Activated CD8-positive, alpha-beta T cell treated with anti-CD3 and anti-CD28 coated beads, Interleukin-2, amount 10 ng/mL, durations not matched to agents 7 days and 5 days (primary cell): Measurements from ENCODE around the gene GRIK2. TPM values are rescaled to one million over a fixed set of nuclear protein-coding genes. Genes with fewer than 3 reads are reported as not detected.

ENCODE experiments used
- ATAC-seq: fragments of 150-1000 bp; cut with Tn5 transposase; one replicate; pipeline ENCODE4 v1.10.0; 2021; ENCODE audit warnings: moderate library complexity
- CTCF ChIA-PET: fragments of 350-600 bp; sonication (Branson Sonifier 250); formaldehyde crosslinking; loops from one replicate; lab custom pipeline; 2021; ENCODE audit warnings: antibody characterized with exemption; lab: Charles Lee
- POLR2A ChIA-PET: fragments of 350-600 bp; sonication (Branson Sonifier 250); formaldehyde crosslinking; loops from one replicate; lab custom pipeline; 2021; ENCODE audit warnings: antibody characterized with exemption; lab: Charles Lee
- DNase-seq: peaks from one replicate; pipeline ENCODE4 v3.0.0-alpha.2; 2020
- H3K27ac Mint-ChIP-seq: one replicate; pipeline ENCODE4 v1.8.0; 2021; ENCODE audit warnings: mild to moderate bottlenecking, mixed read lengths
- H3K27me3 Mint-ChIP-seq: one replicate; pipeline ENCODE4 v1.8.0; 2021; ENCODE audit warnings: low read depth, mixed read lengths
- H3K36me3 Mint-ChIP-seq: one replicate; pipeline ENCODE4 v1.8.0; 2021; ENCODE audit warnings: low read depth, mixed read lengths
- H3K4me1 Mint-ChIP-seq: one replicate; pipeline ENCODE4 v1.8.0; 2021; ENCODE audit warnings: low read depth, mixed read lengths
- H3K4me3 Mint-ChIP-seq: one replicate; pipeline ENCODE4 v1.8.0; 2021; ENCODE audit warnings: mild to moderate bottlenecking, mixed read lengths
- H3K9me3 Mint-ChIP-seq: one replicate; pipeline ENCODE4 v1.8.0; 2022; ENCODE audit warnings: mixed read lengths; ENCODE audit not compliant: insufficient read depth
- total RNA-seq, 2 experiments: library from RNA; stranded (reverse); gene quantifications; one replicate each; pipeline ENCODE4 v1.2.3, GENCODE V29; 2021

The GRIK2 gene
- total RNA-seq, 2 experiments from 2014 or later: not detected

DNA sequence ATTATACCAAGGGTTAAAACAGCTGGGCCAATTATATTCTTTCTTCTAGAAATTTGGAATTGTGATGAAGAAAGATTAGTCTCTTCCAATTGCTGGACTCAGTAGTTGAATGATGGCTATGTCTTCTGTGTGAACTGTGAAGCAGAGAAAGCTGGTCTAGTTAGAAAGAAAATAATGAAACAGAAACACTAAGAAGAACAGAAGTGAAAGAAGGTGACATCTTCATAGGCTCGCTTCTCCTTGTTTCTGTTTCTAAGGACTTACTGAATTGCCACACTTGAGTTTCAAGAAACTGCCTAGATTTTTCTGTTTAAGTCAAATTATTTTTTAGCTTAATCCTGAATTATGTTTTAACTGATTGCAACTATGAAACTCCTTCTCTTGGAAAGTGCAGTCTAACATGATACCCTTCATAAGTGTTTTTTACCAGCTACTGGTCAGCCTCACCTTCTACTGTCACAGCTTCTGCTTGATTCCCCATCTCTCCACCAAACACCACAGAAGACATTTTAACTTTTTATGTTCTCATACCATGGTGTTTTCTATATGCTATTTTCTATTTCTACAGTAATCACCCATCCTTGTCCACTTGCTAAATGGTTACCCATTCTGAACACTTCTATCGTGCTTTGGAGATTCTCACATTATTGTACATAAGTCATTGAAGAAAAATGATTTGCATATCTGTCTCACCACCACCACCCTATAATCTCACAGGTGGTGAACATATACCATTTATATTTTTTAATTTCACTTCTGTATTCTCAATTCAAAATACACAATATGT is 268.8 kb downstream of the GRIK2 start:
- POLR2A ChIA-PET: no interaction called here
- Mint-ChIP-seq H3K27me3 (no peaks in the 10 kb centered on the region), H3K36me3 (no peaks in the 10 kb centered on the region), H3K27ac (no peak overlapping the region), H3K9me3 (no peaks in the 10 kb centered on the region), H3K4me1 (no peaks in the 10 kb centered on the region), H3K4me3 (no peak overlapping the region)
- no peak for ATAC-seq
- no peak for DNase-seq
- CTCF ChIA-PET: no interaction called here

DNA sequence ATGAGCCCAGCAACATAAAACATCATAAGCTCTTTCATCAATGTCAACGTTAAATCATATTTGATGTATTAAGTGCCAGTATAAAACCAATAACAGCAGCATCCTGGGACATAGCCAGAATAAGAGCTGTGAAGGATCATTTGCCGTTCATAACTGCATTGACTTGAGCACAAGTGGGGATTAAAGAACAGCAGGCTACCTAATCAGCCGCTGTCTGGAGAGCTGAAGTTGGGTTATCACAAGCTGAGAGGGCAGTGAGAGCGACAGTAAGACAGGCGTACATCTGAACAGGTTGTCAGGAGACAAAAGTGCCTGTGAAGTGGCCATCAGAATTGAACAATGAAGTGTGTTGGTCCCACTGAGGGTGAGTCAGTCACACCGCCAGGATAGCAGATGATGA is 269.6 kb downstream of the GRIK2 start:
- ChIA-PET CTCF (no interaction called here), POLR2A (no interaction called here)
- no peaks in the 10 kb centered on the region for H3K9me3 Mint-ChIP-seq
- no peak overlapping the region for H3K4me3 Mint-ChIP-seq
- no peaks in the 10 kb centered on the region for H3K4me1 Mint-ChIP-seq
- H3K36me3 Mint-ChIP-seq: no peaks in the 10 kb centered on the region
- no peak overlapping the region for H3K27ac Mint-ChIP-seq
- H3K27me3 Mint-ChIP-seq: no peaks in the 10 kb centered on the region
- no peak for DNase-seq
- no peak for ATAC-seq

DNA sequence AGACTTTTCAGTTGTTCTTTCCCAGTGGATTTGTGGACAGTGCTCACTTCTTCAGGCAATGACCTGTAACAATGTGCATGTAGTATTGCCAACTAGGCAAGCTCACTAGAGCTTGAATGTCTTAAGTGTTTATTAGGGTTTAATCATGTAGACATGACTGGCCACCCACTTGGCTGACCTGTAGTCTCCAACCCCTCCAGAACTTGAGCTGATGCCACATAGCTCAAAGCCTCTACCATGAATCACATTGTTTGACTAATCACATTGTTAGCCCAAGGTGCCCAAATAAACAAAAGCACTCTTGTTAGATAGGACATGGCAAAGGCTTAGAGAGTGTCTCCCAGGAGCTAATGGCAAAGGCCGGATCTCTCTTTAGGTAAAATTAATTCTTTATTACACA is 272.7 kb downstream of the GRIK2 start:
- no peaks in the 10 kb centered on the region for H3K4me1 Mint-ChIP-seq
- DNase-seq (no peak), ATAC-seq (no peak)
- POLR2A ChIA-PET: no interaction called here
- H3K27me3 Mint-ChIP-seq: no peaks in the 10 kb centered on the region
- no peak overlapping the region for H3K4me3 Mint-ChIP-seq
- H3K27ac Mint-ChIP-seq: no peak overlapping the region
- no peaks in the 10 kb centered on the region for H3K36me3 Mint-ChIP-seq
- H3K9me3 Mint-ChIP-seq: no peaks in the 10 kb centered on the region
- CTCF ChIA-PET: no interaction called here

DNA sequence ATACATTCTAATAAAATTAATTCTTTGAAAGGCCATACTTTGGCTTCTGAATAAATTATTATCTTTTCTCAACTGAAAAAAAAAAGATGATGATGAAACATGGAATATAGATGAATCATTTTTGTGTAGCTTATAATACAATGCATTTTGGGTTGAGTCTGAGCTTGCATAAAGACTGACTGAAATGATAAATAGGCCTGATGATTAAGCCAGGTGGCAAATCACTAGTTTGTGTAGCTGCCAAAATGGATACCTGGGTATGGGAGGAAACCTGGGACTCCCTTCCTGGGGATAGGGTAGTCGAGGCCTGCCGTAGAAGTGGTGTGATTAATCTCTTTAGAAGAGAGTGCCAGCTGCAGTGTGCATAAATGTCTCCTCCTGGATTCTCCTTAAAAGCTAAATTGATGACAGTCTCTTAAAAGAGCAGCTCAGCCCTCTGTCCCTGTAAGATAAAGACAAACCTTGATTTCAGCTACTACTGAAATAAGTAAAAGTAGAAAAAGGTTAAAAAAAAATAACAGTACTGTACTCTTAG is 275.1 kb downstream of the GRIK2 start:
- Mint-ChIP-seq H3K36me3 (no peaks in the 10 kb centered on the region), H3K4me3 (no peak overlapping the region), H3K9me3 (no peaks in the 10 kb centered on the region), H3K27me3 (no peaks in the 10 kb centered on the region), H3K4me1 (no peaks in the 10 kb centered on the region), H3K27ac (no peak overlapping the region)
- ATAC-seq (no peak), DNase-seq (no peak)
- POLR2A ChIA-PET: no interaction called here
- CTCF ChIA-PET: no interaction called here

DNA sequence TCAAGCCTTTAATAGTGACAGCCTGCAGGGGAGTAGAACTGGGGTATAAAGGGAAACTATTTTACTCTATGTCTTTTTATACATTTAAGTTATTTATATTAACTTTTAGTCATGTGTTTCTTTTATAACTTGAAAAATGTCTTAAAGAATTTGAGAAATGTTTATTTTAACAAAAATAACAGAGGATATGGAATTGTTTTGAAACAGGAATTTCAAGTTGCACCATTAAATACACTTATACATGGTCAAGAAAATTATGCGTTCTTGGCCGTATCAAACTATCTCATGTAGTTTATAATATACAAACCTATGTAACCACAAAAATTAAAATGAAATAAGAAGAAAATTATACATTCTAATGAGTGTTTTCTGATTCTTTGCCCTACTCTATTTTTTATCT is 282.7 kb downstream of the GRIK2 start:
- DNase-seq: no peak
- CTCF ChIA-PET: no interaction called here
- POLR2A ChIA-PET: no interaction called here
- Mint-ChIP-seq H3K27me3 (no peaks in the 10 kb centered on the region), H3K9me3 (no peaks in the 10 kb centered on the region), H3K27ac (no peak overlapping the region), H3K36me3 (no peaks in the 10 kb centered on the region), H3K4me3 (no peak overlapping the region), H3K4me1 (no peaks in the 10 kb centered on the region)
- ATAC-seq: no peak

DNA sequence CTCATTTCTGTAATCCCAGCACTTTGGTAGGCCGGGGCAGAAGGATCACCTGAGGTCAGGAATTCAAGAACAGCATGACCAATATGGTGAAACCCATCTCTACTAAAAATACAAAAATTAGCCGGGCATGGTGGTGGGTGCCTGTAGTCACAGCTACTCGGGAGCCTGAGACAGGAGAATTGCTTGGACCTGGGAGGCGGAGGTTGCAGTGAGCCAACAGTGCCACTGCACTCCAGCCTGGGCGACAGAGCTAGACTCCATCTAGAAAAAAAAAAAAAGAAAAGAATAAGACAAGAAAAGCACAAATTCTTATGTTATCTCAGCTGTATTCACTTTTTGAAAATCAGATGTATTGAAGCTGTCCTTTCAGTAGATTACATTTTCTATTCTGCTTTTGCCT is 289.4 kb downstream of the GRIK2 start:
- DNase-seq (no peak), ATAC-seq (no peak)
- Mint-ChIP-seq H3K9me3 (peaks cover 9% of the 10 kb centered on the region), H3K4me1 (no peaks in the 10 kb centered on the region), H3K4me3 (no peak overlapping the region), H3K27ac (no peak overlapping the region), H3K27me3 (no peaks in the 10 kb centered on the region), H3K36me3 (no peaks in the 10 kb centered on the region)
- ChIA-PET CTCF (no interaction called here), POLR2A (no interaction called here)

DNA sequence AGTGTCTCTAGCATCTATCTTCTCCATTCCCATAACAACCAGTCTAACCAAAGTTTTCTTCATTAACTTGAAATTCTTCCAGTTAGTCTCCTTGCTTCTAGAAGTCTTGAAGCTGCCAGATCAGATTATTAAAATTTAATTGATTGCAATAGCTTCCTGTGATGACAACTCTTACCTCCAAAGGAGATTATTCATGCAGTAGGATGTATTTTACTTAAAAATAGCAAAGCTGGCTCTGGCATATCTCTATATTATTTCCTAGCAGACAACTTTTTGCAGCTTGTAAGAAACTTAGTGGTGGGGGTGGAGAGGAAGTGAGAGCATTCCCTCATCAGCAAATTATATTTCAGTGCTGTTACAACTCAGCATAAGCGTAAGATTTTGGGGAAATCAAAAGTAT is 290.4 kb downstream of the GRIK2 start:
- no peak for ATAC-seq
- Mint-ChIP-seq H3K27ac (no peak overlapping the region), H3K36me3 (no peaks in the 10 kb centered on the region), H3K4me3 (no peak overlapping the region), H3K4me1 (no peaks in the 10 kb centered on the region), H3K9me3 (peaks cover 9% of the 10 kb centered on the region), H3K27me3 (no peaks in the 10 kb centered on the region)
- no peak for DNase-seq
- POLR2A ChIA-PET: no interaction called here
- CTCF ChIA-PET: no interaction called here

DNA sequence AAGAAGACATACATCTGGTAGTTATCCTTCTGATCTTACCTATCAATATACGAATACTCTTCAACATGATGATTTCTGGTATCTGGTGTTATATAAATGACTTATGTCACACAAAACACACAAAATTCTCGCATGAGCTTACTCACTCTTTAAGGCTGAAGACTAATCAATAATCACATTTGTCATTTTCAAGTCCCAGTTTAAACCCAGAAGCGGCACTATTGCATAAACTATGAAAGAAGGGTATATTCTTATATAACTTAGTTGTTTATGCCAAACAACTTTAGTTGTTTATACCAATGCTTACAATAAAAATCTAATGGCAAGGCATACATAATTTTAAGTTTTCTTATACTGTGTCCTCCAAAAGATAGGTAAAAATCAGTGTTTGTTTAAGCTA is 293.1 kb downstream of the GRIK2 start:
- no peak overlapping the region for H3K4me3 Mint-ChIP-seq
- H3K36me3 Mint-ChIP-seq: no peaks in the 10 kb centered on the region
- POLR2A ChIA-PET: no interaction called here
- no peaks in the 10 kb centered on the region for H3K4me1 Mint-ChIP-seq
- no peak overlapping the region for H3K27ac Mint-ChIP-seq
- CTCF ChIA-PET: no interaction called here
- no peaks in the 10 kb centered on the region for H3K27me3 Mint-ChIP-seq
- peaks cover 9% of the 10 kb centered on the region for H3K9me3 Mint-ChIP-seq
- DNase-seq: no peak
- no peak for ATAC-seq

DNA sequence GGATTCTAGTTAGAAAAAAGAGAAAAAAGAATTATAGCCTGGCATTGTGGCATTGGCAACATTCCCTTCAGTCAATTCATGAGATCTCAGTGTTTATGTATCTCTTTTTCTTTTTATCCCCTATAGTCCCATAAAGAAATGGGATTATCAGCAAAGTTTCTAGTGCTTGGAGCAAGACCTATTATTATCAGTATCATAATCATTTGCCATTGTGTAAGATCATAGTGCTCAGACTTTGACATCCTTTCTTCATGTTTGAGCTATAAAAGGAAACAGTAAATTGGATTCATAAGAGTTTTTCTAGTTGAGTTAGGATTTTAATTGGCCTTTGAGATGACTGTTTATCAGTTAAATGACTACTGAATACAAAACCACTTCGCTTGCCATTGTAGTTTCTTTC is 295.6 kb downstream of the GRIK2 start:
- H3K9me3 Mint-ChIP-seq: peaks cover 9% of the 10 kb centered on the region
- no peaks in the 10 kb centered on the region for H3K4me1 Mint-ChIP-seq
- H3K36me3 Mint-ChIP-seq: no peaks in the 10 kb centered on the region
- ATAC-seq: no peak
- no peak for DNase-seq
- ChIA-PET POLR2A (no interaction called here), CTCF (no interaction called here)
- H3K27ac Mint-ChIP-seq: no peak overlapping the region
- H3K27me3 Mint-ChIP-seq: no peaks in the 10 kb centered on the region
- no peak overlapping the region for H3K4me3 Mint-ChIP-seq

DNA sequence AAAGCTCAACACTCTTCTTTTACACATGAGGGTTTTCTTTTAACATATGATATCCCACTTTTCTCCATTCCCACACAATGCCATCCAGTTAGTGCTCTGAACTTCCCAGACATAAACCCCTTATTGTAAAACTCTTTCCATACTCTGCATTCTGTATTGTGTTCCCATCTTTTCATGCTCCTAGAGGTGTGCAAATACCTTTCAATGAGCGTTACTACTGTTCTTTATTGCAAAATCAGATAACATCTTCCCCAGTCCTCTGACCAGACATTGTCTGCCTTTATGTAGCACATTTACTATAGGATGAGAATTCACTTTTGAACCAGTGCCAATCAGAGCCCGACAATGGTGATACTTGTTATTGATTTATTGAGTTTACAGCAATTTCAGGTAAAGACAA is 296.2 kb downstream of the GRIK2 start:
- ATAC-seq: no peak
- peaks cover 9% of the 10 kb centered on the region for H3K9me3 Mint-ChIP-seq
- H3K36me3 Mint-ChIP-seq: no peaks in the 10 kb centered on the region

DNA sequence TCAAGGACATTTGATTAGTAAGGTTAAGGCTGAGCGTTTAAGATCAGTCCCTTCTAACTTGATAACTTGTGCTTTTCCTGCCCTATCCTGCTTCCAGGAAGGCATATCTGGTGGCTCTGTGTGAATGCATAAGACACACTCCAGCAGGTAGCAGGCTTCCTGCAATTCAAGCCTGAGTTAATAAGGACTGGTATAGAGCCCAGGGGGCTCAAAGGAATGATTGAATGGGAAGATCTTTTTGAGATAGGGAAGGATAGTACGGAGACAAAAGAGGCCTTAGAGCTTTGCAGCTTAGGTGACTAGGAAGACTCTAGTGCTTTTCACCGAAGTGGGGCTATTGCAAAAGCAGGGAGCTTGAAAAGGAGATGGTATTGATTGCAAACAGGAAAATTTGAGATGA is 307.1 kb downstream of the GRIK2 start:
- no peaks in the 10 kb centered on the region for H3K4me1 Mint-ChIP-seq
- DNase-seq (no peak), ATAC-seq (no peak)
- no peaks in the 10 kb centered on the region for H3K36me3 Mint-ChIP-seq
- H3K27me3 Mint-ChIP-seq: no peaks in the 10 kb centered on the region
- no peak overlapping the region for H3K27ac Mint-ChIP-seq
- ChIA-PET POLR2A (no interaction called here), CTCF (no interaction called here)
- no peaks in the 10 kb centered on the region for H3K9me3 Mint-ChIP-seq
- no peak overlapping the region for H3K4me3 Mint-ChIP-seq

More for the DNA sequence above, 296.2 kb downstream of the GRIK2 start:
- CTCF ChIA-PET: no interaction called here
- POLR2A ChIA-PET: no interaction called here
- Mint-ChIP-seq H3K4me1 (no peaks in the 10 kb centered on the region), H3K4me3 (no peak overlapping the region), H3K27me3 (no peaks in the 10 kb centered on the region), H3K27ac (no peak overlapping the region)
- no peak for DNase-seq

DNA sequence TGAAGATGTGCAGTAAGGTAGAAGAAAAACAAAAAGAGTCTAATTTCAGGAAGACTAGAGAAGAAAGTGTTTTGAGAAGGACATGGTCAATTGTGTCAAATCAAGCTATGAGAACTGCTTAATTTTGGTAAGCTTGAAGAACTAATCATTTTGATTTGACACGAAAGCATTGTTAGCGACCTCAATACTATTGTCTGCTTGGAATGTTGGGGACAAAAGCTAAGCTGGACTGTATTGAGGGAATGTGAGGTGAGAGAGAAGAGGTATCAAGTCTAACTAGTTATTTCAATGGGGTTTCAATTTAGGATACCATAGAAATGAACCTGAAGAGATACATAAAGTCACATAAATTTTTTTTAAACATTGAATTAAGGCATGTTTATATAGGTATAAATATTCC is 309.8 kb downstream of the GRIK2 start:
- Mint-ChIP-seq H3K9me3 (no peaks in the 10 kb centered on the region), H3K4me3 (no peak overlapping the region), H3K27ac (no peak overlapping the region), H3K36me3 (no peaks in the 10 kb centered on the region), H3K4me1 (no peaks in the 10 kb centered on the region), H3K27me3 (no peaks in the 10 kb centered on the region)
- ChIA-PET CTCF (no interaction called here), POLR2A (no interaction called here)
- ATAC-seq (no peak), DNase-seq (no peak)

DNA sequence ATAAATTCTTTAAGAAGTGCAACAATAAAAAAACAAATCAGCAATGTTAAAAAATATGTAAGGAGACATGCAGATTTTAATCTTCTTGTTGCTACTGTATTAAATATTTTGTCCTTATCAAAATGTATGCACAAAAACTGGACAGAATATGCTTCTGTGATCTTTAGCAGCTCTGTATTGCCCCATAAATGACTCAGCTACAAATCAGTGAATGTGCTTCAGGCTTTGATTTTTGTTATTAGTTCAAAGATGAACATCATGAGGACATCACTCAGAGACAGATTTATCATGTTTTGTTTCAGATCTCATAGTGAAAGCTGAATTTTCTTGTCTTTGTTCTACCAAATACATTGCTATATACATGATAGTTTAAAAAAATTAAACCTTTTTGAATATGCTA is 312.4 kb downstream of the GRIK2 start:
- H3K9me3 Mint-ChIP-seq: no peaks in the 10 kb centered on the region

More for the DNA sequence above, 312.4 kb downstream of the GRIK2 start:
- Mint-ChIP-seq H3K4me3 (no peak overlapping the region), H3K36me3 (no peaks in the 10 kb centered on the region), H3K27ac (no peak overlapping the region), H3K27me3 (no peaks in the 10 kb centered on the region), H3K4me1 (no peaks in the 10 kb centered on the region)
- DNase-seq: no peak
- POLR2A ChIA-PET: no interaction called here
- CTCF ChIA-PET: no interaction called here
- ATAC-seq: no peak
